ENCODE results near the gene RTP3.

- TF ChIP-seq, protein P1, sequence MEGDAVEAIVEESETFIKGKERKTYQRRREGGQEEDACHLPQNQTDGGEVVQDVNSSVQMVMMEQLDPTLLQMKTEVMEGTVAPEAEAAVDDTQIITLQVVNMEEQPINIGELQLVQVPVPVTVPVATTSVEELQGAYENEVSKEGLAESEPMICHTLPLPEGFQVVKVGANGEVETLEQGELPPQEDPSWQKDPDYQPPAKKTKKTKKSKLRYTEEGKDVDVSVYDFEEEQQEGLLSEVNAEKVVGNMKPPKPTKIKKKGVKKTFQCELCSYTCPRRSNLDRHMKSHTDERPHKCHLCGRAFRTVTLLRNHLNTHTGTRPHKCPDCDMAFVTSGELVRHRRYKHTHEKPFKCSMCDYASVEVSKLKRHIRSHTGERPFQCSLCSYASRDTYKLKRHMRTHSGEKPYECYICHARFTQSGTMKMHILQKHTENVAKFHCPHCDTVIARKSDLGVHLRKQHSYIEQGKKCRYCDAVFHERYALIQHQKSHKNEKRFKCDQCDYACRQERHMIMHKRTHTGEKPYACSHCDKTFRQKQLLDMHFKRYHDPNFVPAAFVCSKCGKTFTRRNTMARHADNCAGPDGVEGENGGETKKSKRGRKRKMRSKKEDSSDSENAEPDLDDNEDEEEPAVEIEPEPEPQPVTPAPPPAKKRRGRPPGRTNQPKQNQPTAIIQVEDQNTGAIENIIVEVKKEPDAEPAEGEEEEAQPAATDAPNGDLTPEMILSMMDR (conservative IDR thresholded peaks at IDR 0.05; ENCODE audit: low read depth in 2 of 2) = no peak
- TF ChIP-seq REST (IDR thresholded peaks at IDR 0.05; ENCODE audit: unreplicated experiment) = no peak
- TF ChIP-seq EZH2 (IDR thresholded peaks at IDR 0.05; ENCODE audit: low read depth, unreplicated experiment) = no peak
- TF ChIP-seq, protein P2, sequence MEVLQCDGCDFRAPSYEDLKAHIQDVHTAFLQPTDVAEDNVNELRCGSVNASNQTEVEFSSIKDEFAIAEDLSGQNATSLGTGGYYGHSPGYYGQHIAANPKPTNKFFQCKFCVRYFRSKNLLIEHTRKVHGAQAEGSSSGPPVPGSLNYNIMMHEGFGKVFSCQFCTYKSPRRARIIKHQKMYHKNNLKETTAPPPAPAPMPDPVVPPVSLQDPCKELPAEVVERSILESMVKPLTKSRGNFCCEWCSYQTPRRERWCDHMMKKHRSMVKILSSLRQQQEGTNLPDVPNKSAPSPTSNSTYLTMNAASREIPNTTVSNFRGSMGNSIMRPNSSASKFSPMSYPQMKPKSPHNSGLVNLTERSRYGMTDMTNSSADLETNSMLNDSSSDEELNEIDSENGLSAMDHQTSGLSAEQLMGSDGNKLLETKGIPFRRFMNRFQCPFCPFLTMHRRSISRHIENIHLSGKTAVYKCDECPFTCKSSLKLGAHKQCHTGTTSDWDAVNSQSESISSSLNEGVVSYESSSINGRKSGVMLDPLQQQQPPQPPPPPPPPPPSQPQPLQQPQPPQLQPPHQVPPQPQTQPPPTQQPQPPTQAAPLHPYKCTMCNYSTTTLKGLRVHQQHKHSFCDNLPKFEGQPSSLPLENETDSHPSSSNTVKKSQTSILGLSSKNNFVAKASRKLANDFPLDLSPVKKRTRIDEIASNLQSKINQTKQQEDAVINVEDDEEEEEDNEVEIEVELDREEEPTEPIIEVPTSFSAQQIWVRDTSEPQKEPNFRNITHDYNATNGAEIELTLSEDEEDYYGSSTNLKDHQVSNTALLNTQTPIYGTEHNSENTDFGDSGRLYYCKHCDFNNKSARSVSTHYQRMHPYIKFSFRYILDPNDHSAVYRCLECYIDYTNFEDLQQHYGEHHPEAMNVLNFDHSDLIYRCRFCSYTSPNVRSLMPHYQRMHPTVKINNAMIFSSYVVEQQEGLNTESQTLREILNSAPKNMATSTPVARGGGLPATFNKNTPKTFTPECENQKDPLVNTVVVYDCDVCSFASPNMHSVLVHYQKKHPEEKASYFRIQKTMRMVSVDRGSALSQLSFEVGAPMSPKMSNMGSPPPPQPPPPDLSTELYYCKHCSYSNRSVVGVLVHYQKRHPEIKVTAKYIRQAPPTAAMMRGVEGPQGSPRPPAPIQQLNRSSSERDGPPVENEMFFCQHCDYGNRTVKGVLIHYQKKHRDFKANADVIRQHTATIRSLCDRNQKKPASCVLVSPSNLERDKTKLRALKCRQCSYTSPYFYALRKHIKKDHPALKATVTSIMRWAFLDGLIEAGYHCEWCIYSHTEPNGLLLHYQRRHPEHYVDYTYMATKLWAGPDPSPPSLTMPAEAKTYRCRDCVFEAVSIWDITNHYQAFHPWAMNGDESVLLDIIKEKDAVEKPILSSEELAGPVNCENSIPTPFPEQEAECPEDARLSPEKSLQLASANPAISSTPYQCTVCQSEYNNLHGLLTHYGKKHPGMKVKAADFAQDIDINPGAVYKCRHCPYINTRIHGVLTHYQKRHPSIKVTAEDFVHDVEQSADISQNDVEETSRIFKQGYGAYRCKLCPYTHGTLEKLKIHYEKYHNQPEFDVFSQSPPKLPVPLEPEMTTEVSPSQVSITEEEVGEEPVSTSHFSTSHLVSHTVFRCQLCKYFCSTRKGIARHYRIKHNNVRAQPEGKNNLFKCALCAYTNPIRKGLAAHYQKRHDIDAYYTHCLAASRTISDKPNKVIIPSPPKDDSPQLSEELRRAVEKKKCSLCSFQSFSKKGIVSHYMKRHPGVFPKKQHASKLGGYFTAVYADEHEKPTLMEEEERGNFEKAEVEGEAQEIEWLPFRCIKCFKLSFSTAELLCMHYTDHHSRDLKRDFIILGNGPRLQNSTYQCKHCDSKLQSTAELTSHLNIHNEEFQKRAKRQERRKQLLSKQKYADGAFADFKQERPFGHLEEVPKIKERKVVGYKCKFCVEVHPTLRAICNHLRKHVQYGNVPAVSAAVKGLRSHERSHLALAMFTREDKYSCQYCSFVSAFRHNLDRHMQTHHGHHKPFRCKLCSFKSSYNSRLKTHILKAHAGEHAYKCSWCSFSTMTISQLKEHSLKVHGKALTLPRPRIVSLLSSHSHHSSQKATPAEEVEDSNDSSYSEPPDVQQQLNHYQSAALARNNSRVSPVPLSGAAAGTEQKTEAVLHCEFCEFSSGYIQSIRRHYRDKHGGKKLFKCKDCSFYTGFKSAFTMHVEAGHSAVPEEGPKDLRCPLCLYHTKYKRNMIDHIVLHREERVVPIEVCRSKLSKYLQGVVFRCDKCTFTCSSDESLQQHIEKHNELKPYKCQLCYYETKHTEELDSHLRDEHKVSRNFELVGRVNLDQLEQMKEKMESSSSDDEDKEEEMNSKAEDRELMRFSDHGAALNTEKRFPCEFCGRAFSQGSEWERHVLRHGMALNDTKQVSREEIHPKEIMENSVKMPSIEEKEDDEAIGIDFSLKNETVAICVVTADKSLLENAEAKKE (CRISPR knock-in tag; IDR thresholded peaks at IDR 0.05) = no peak
- TF ChIP-seq JUNB (IDR thresholded peaks at IDR 0.05; ENCODE audit: unreplicated experiment) = no peak
- TF ChIP-seq EZH2phosphoT487 (IDR thresholded peaks at IDR 0.05; ENCODE audit: unreplicated experiment) = no peak
- no peak for TF ChIP-seq POLR2AphosphoS5 (IDR thresholded peaks at IDR 0.05; ENCODE audit: low read depth)
- TF ChIP-seq, protein P3, sequence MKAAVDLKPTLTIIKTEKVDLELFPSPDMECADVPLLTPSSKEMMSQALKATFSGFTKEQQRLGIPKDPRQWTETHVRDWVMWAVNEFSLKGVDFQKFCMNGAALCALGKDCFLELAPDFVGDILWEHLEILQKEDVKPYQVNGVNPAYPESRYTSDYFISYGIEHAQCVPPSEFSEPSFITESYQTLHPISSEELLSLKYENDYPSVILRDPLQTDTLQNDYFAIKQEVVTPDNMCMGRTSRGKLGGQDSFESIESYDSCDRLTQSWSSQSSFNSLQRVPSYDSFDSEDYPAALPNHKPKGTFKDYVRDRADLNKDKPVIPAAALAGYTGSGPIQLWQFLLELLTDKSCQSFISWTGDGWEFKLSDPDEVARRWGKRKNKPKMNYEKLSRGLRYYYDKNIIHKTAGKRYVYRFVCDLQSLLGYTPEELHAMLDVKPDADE (IDR thresholded peaks at IDR 0.05) = no peak
- TF ChIP-seq CREB1 (CRISPR knock-in tag; IDR thresholded peaks at IDR 0.05; ENCODE audit: low read depth) = no peak
- no peak for TF ChIP-seq STAT1 (IDR thresholded peaks at IDR 0.05; ENCODE audit: unreplicated experiment)
- TF ChIP-seq NANOG (IDR thresholded peaks at IDR 0.05; ENCODE audit: borderline replicate concordance) = no peak
Observed at GRCh38 chr3:46492890-46493547, 4.8 kb upstream of the RTP3 start.

Data from GM23338 (cell line).